Measurements from ENCODE around the gene CCL22.

DNA sequence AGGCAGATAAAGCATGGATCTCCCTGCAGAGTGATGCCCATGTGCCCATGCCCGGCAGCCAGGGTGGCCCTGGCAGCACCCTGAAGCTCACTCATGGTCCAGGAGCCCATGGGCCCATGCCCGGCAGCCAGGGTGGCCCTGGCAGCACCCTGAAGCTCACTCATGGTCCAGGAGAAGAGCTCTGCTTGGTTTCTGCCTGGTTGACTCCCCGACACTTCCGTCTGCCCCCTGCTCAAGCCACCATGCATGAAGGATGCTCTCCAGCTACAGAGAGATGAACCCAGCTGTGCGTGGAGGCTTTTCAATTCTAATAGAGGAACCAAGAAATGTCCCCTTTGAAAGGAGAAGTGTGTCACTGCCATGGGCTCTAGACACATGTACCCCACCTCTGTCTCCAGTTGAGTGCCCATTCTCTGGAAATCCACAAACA lies 54.7 kb downstream of the CCL22 start:
- no peak for TF ChIP-seq CTCF (IDR thresholded peaks at IDR 0.05; ENCODE audit: borderline replicate concordance, extremely low read depth, low read length, poor library complexity, severe bottlenecking)
- TF ChIP-seq EZH2 (IDR thresholded peaks at IDR 0.05; ENCODE audit: borderline replicate concordance, low read depth, low read length, severe bottlenecking): no peak
